Left ventricle myocardium inferior (tissue), 1 donor: ENCODE data around the gene CFAP210. TPM values are rescaled to one million over a fixed set of nuclear protein-coding genes. Genes with fewer than 3 reads are reported as not detected.

Experiments
- DNase-seq: peaks from one replicate; pipeline ENCODE4 v3.0.0-alpha.2; 2020
- H3K27ac ChIP-seq: fragments of 200-600 bp; replicated peaks from 2 replicates; pipeline ENCODE4 v1.8.0; 2021
- H3K27me3 ChIP-seq: fragments of 200-600 bp; 2 replicates; pipeline ENCODE4 v1.8.0; 2021; ENCODE audit warnings: low read depth
- H3K36me3 ChIP-seq: fragments of 200-600 bp; 2 replicates; pipeline ENCODE4 v1.8.0; 2021
- H3K4me1 ChIP-seq: fragments of 200-600 bp; 2 replicates; pipeline ENCODE4 v1.8.0; 2021
- H3K4me3 ChIP-seq: fragments of 200-600 bp; 2 replicates; pipeline ENCODE4 v1.8.0; 2021; ENCODE audit warnings: mild to moderate bottlenecking, moderate library complexity
- H3K9me3 ChIP-seq: fragments of 200-600 bp; replicated peaks from 2 replicates; pipeline ENCODE4 v1.8.0; 2021
- intact Hi-C: fragments of 100-400 bp; cut with micrococcal nuclease; formaldehyde crosslinking; loops from one replicate; pipeline ENCODE4 v1.11.0; 2022
- total RNA-seq: library from RNA; stranded (reverse); fragmentation: NEBNext Ultra II Directional; extraction: Animal tissue kit (Norgen Biotek cat#: 25700); gene quantifications from one replicate; pipeline ENCODE4 v1.2.1, GENCODE V29; 2021
- TF ChIP-seq, protein P1 (sequence below): fragments of 200-600 bp; IDR thresholded peaks from 2 replicates; pipeline ENCODE4 v1.8.0; 2021; ENCODE audit warnings: antibody characterized with exemption, mild to moderate bottlenecking, borderline replicate concordance
- donor health status: DM: no; HTN: yes; CAD: no; lungs with severe emphysema.

CFAP210 gene
- total RNA-seq, 1 donor from 2014 or later, result not detected

DNA sequence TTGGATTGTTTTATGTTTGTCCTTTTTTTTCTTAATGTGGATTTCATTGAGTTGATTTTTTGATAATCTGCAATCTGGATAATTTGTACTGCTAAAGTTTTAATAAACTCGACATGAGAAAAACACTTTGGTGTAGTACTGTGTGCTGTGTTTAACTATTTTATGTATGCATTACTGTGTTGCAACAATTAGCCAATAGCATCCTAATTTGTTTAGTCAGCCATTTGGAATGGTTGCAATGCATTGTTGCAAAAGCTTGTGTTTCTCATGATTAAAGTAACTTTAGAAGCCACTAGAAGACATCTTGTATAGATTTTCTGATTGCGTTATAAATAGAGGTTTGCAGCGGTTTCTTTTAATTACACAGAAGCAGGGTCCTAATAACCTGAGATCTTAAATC, 56.6 kb downstream of the CFAP210 start:
- Histone ChIP-seq H3K4me3 (no peak overlapping the region), H3K9me3 (no peaks in the 10 kb centered on the region), H3K27me3 (no peaks in the 10 kb centered on the region), H3K27ac (no peak overlapping the region), H3K36me3 (peaks cover 57% of the 10 kb centered on the region), H3K4me1 (no peaks in the 10 kb centered on the region)
- TF ChIP-seq, protein P1, sequence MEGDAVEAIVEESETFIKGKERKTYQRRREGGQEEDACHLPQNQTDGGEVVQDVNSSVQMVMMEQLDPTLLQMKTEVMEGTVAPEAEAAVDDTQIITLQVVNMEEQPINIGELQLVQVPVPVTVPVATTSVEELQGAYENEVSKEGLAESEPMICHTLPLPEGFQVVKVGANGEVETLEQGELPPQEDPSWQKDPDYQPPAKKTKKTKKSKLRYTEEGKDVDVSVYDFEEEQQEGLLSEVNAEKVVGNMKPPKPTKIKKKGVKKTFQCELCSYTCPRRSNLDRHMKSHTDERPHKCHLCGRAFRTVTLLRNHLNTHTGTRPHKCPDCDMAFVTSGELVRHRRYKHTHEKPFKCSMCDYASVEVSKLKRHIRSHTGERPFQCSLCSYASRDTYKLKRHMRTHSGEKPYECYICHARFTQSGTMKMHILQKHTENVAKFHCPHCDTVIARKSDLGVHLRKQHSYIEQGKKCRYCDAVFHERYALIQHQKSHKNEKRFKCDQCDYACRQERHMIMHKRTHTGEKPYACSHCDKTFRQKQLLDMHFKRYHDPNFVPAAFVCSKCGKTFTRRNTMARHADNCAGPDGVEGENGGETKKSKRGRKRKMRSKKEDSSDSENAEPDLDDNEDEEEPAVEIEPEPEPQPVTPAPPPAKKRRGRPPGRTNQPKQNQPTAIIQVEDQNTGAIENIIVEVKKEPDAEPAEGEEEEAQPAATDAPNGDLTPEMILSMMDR, result no peak
- intact Hi-C loops, result no loop called here
- DNase-seq, result no peak

DNA sequence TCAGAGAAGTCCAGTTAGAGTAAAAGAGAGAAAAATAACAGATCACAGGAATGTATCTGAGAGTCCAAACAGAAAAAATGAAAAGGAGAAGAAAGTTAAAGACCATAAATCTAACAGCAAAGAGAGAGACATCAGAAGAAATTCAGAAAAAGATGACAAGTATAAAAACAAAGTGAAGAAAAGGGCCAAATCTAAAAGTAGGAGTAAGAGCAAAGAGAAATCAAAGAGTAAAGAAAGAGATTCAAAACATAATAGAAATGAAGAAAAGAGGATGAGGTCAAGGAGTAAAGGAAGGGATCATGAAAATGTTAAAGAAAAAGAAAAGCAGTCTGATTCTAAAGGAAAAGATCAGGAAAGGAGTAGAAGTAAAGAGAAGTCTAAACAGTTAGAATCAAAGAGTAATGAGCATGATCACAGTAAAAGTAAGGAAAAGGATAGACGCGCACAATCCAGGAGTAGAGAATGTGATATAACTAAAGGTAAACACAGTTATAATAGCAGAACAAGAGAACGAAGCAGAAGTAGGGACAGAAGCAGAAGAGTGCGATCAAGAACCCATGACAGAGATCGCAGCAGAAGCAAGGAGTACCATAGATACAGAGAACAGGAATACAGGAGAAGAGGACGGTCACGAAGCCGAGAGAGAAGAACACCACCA, 57.6 kb downstream of the CFAP210 start:
- H3K9me3 ChIP-seq, result no peaks in the 10 kb centered on the region
- H3K36me3 ChIP-seq, result peaks cover 66% of the 10 kb centered on the region
- TF ChIP-seq, protein P1, result no peak
- DNase-seq, result no peak
- no peaks in the 10 kb centered on the region for H3K4me1 ChIP-seq
- no peak overlapping the region for H3K4me3 ChIP-seq
- H3K27ac ChIP-seq, result no peak overlapping the region
- H3K27me3 ChIP-seq, result no peaks in the 10 kb centered on the region
- intact Hi-C loops, result no loop called here

DNA sequence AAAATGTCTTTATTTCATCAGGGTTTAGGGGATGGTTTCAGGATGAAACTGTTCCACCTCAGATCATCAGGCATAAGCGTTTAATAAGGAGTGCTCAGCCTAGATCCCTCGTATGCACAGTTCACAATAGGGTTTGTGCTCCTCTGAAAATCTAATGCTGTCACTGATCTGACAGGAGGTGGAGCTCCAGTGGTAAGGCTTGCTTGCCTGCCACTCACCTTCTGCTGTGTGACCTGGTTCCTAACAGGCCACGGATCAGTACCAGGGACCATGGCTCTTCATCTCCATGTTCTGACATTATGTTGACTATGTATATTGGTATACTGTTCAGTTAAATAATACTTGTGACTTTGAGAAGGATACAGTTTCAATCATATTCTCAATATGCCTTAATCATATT, 68.4 kb downstream of the CFAP210 start:
- no peak overlapping the region for H3K4me3 ChIP-seq
- DNase-seq, result no peak
- no peak overlapping the region for H3K27ac ChIP-seq
- no peaks in the 10 kb centered on the region for H3K27me3 ChIP-seq
- intact Hi-C loops, result no loop called here
- peaks cover 50% of the 10 kb centered on the region for H3K36me3 ChIP-seq
- peaks cover 6% of the 10 kb centered on the region for H3K4me1 ChIP-seq
- TF ChIP-seq, protein P1, result no peak
- no peaks in the 10 kb centered on the region for H3K9me3 ChIP-seq

- Histone ChIP-seq H3K4me3 (no peak overlapping the region), H3K4me1 (peaks cover 6% of the 10 kb centered on the region), H3K9me3 (no peaks in the 10 kb centered on the region), H3K27ac (no peak overlapping the region), H3K27me3 (no peaks in the 10 kb centered on the region), H3K36me3 (peaks cover 56% of the 10 kb centered on the region)
- DNase-seq, result no peak
- intact Hi-C loops, result no loop called here
- TF ChIP-seq, protein P1, result no peak
Measured at GRCh38 chr2:169623235-169623634, 71.0 kb downstream of the CFAP210 start.

GRCh38 chr2:169620509-169620908, 73.7 kb downstream of the CFAP210 start:
- peaks cover 14% of the 10 kb centered on the region for H3K9me3 ChIP-seq
- peaks cover 6% of the 10 kb centered on the region for H3K4me1 ChIP-seq
- intact Hi-C loops, result no loop called here
- no peaks in the 10 kb centered on the region for H3K27me3 ChIP-seq
- no peak overlapping the region for H3K27ac ChIP-seq
- no peak overlapping the region for H3K4me3 ChIP-seq
- peaks cover 75% of the 10 kb centered on the region for H3K36me3 ChIP-seq
- TF ChIP-seq, protein P1, result no peak
- DNase-seq, result no peak
